ENCODE results near the gene CIB4.

Gene CIB4

DNA sequence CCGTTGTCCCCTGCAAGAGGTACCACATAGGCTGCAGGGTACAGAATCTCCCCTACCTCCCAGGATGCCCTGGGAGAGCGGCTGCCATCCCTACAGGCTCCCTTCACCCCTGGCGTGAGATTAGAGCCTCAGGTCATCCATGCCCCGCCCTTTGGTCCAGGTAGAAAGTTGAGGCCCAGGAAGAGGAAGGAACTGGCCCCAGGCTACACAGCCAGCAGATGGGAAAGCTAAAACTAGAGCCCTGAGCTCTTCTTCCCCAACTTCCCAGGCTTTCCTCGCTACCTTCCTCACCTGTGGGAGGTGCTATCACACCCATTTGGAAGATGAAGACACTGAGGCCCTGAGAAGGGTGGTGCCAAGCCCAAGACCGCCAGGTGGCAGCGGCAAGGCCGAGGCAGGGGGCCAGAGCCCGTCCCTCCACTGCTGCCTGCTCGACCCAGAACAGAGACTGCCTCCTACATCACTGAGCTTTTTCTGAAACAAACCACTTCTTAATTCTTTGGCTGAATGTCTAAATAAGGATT lies 25.8 kb downstream of the CIB4 start:
- peak; percentile 44 for ATAC-seq
- TF ChIP-seq ESRRG (CRISPR knock-in tag; IDR thresholded peaks at IDR 0.05) (no peak), ZNF565 (CRISPR knock-in tag; conservative IDR thresholded peaks at IDR 0.05; ENCODE audit: low read depth) (no peak), BACH2 (CRISPR knock-in tag; IDR thresholded peaks at IDR 0.05; ENCODE audit: borderline replicate concordance) (no peak), ZC3H10 (CRISPR knock-in tag; IDR thresholded peaks at IDR 0.05) (no peak), ISL1 (CRISPR knock-in tag; IDR thresholded peaks at IDR 0.05) (no peak), TCF4 (CRISPR knock-in tag; IDR thresholded peaks at IDR 0.05; ENCODE audit: borderline replicate concordance) (no peak), RARB (CRISPR knock-in tag; IDR thresholded peaks at IDR 0.05) (no peak), ZFP30 (CRISPR knock-in tag; IDR thresholded peaks at IDR 0.05) (no peak), PPARA (CRISPR knock-in tag; IDR thresholded peaks at IDR 0.05; ENCODE audit: borderline replicate concordance) (no peak)
- TF ChIP-seq, protein P1, sequence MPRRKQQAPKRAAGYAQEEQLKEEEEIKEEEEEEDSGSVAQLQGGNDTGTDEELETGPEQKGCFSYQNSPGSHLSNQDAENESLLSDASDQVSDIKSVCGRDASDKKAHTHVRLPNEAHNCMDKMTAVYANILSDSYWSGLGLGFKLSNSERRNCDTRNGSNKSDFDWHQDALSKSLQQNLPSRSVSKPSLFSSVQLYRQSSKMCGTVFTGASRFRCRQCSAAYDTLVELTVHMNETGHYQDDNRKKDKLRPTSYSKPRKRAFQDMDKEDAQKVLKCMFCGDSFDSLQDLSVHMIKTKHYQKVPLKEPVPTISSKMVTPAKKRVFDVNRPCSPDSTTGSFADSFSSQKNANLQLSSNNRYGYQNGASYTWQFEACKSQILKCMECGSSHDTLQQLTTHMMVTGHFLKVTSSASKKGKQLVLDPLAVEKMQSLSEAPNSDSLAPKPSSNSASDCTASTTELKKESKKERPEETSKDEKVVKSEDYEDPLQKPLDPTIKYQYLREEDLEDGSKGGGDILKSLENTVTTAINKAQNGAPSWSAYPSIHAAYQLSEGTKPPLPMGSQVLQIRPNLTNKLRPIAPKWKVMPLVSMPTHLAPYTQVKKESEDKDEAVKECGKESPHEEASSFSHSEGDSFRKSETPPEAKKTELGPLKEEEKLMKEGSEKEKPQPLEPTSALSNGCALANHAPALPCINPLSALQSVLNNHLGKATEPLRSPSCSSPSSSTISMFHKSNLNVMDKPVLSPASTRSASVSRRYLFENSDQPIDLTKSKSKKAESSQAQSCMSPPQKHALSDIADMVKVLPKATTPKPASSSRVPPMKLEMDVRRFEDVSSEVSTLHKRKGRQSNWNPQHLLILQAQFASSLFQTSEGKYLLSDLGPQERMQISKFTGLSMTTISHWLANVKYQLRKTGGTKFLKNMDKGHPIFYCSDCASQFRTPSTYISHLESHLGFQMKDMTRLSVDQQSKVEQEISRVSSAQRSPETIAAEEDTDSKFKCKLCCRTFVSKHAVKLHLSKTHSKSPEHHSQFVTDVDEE (CRISPR knock-in tag; IDR thresholded peaks at IDR 0.05), result no peak
- TF ChIP-seq, protein P2, sequence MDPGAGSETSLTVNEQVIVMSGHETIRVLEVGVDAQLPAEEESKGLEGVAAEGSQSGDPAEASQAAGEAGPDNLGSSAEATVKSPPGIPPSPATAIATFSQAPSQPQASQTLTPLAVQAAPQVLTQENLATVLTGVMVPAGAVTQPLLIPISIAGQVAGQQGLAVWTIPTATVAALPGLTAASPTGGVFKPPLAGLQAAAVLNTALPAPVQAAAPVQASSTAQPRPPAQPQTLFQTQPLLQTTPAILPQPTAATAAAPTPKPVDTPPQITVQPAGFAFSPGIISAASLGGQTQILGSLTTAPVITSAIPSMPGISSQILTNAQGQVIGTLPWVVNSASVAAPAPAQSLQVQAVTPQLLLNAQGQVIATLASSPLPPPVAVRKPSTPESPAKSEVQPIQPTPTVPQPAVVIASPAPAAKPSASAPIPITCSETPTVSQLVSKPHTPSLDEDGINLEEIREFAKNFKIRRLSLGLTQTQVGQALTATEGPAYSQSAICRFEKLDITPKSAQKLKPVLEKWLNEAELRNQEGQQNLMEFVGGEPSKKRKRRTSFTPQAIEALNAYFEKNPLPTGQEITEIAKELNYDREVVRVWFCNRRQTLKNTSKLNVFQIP (CRISPR knock-in tag; IDR thresholded peaks at IDR 0.05; ENCODE audit: borderline replicate concordance, low read depth), result no peak
- TF ChIP-seq, protein P3, sequence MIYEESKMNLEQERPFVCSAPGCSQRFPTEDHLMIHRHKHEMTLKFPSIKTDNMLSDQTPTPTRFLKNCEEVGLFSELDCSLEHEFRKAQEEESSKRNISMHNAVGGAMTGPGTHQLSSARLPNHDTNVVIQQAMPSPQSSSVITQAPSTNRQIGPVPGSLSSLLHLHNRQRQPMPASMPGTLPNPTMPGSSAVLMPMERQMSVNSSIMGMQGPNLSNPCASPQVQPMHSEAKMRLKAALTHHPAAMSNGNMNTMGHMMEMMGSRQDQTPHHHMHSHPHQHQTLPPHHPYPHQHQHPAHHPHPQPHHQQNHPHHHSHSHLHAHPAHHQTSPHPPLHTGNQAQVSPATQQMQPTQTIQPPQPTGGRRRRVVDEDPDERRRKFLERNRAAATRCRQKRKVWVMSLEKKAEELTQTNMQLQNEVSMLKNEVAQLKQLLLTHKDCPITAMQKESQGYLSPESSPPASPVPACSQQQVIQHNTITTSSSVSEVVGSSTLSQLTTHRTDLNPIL (CRISPR knock-in tag; IDR thresholded peaks at IDR 0.05; ENCODE audit: low read depth), result no peak
- TF ChIP-seq, protein P4, sequence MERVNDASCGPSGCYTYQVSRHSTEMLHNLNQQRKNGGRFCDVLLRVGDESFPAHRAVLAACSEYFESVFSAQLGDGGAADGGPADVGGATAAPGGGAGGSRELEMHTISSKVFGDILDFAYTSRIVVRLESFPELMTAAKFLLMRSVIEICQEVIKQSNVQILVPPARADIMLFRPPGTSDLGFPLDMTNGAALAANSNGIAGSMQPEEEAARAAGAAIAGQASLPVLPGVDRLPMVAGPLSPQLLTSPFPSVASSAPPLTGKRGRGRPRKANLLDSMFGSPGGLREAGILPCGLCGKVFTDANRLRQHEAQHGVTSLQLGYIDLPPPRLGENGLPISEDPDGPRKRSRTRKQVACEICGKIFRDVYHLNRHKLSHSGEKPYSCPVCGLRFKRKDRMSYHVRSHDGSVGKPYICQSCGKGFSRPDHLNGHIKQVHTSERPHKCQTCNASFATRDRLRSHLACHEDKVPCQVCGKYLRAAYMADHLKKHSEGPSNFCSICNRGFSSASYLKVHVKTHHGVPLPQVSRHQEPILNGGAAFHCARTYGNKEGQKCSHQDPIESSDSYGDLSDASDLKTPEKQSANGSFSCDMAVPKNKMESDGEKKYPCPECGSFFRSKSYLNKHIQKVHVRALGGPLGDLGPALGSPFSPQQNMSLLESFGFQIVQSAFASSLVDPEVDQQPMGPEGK (CRISPR knock-in tag; IDR thresholded peaks at IDR 0.05; ENCODE audit: borderline replicate concordance), result no peak

DNA sequence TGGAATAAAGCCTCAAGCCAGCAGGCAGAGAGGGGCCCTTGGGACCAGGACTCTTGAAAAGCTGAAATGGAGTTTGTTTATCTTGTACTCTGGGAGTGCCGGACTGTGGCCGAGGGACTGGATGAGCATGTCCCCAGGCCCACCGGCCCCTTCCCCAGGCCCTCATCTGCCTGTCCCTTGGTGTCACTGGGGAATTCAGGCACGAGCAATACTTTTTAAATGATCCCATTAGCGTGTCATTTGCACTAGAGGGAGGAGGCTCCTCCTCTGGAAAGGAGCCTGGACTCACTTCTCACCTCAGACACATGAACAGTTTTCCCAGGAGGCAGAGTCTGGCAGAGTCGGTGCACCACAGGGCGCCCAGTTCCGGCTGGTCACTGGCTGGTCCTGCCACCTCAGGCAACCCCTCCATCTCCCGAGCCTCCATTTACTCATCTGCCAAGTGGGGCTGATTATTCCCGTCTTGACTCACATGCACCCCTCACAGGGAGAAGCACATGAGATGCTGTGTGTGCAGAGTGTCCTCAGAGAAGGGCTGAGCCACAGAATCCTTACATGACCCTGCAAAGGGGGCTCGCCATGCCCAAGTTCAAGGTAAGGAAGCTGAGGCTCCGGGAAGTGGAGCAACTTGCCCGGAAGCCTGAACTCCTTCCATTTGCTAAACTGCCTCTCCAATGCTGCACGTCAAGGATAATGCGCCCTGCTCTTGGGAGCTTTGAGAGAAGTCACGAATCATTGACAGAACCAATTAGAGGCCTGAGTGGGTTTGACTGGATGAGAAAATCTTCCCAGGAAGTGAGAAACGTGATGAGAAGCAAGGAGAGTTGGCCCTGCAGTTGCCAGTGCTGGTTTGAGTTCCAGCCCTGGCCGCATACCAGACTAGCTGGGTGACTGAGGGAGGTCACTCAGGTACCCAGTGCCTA lies 26.7 kb downstream of the CIB4 start:
- no peak for ATAC-seq
- TF ChIP-seq TOX (CRISPR knock-in tag; IDR thresholded peaks at IDR 0.05; ENCODE audit: borderline replicate concordance) (no peak), TCF4 (CRISPR knock-in tag; IDR thresholded peaks at IDR 0.05; ENCODE audit: borderline replicate concordance) (no peak), CSDC2 (CRISPR knock-in tag; IDR thresholded peaks at IDR 0.05) (no peak), ZNF8 (CRISPR knock-in tag; IDR thresholded peaks at IDR 0.05) (no peak), OSR1 (CRISPR knock-in tag; IDR thresholded peaks at IDR 0.05) (no peak), ARNTL (CRISPR knock-in tag; IDR thresholded peaks at IDR 0.05; ENCODE audit: borderline replicate concordance, low read depth) (no peak), ZFP30 (CRISPR knock-in tag; IDR thresholded peaks at IDR 0.05) (no peak), ESRRG (CRISPR knock-in tag; IDR thresholded peaks at IDR 0.05) (no peak), ZNF70 (CRISPR knock-in tag; IDR thresholded peaks at IDR 0.05) (no peak), ZNF565 (CRISPR knock-in tag; conservative IDR thresholded peaks at IDR 0.05; ENCODE audit: low read depth) (no peak)
- TF ChIP-seq, protein P5, sequence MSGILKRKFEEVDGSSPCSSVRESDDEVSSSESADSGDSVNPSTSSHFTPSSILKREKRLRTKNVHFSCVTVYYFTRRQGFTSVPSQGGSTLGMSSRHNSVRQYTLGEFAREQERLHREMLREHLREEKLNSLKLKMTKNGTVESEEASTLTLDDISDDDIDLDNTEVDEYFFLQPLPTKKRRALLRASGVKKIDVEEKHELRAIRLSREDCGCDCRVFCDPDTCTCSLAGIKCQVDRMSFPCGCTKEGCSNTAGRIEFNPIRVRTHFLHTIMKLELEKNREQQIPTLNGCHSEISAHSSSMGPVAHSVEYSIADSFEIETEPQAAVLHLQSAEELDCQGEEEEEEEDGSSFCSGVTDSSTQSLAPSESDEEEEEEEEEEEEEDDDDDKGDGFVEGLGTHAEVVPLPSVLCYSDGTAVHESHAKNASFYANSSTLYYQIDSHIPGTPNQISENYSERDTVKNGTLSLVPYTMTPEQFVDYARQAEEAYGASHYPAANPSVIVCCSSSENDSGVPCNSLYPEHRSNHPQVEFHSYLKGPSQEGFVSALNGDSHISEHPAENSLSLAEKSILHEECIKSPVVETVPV (CRISPR knock-in tag; IDR thresholded peaks at IDR 0.05), result no peak
- TF ChIP-seq, protein P1 (CRISPR knock-in tag; IDR thresholded peaks at IDR 0.05), result no peak
- TF ChIP-seq, protein P4 (CRISPR knock-in tag; IDR thresholded peaks at IDR 0.05; ENCODE audit: borderline replicate concordance), result no peak

Data from SK-N-SH treated with all-trans-retinoic acid at 6 μM for 48 hours (cell line).